GM12874 (cell line): Measurements from ENCODE around the gene C6orf163.

ENCODE experiments used
- TF ChIP-seq, protein P1 (sequence below): IDR thresholded peaks from 2 replicates; pipeline ENCODE4 v1.5.1; 2011; ENCODE audit warnings: low read depth, mild to moderate bottlenecking, control low read depth, low read length, moderate library complexity; ENCODE audit not compliant: insufficient read depth

Gene C6orf163

DNA sequence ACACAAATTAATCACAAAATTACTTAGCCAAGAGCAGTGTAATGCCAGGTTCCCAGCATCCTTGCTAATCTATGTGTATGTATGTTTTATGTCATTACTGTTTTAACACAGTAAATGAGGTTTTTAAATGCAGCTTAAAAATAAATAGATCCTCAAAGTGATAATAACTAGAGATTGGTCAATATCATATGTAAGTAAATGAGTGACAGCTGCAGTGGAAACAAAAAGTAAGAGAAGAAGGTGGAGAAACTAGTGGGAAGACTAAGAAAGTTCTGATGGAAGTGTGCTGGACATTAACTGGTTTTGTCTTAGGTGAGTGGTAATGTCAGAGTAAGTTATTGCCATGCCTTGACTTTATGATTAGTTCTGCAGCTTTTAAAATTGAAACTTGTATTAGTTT lies 13.7 kb upstream of the C6orf163 start:
- TF ChIP-seq, protein P1, sequence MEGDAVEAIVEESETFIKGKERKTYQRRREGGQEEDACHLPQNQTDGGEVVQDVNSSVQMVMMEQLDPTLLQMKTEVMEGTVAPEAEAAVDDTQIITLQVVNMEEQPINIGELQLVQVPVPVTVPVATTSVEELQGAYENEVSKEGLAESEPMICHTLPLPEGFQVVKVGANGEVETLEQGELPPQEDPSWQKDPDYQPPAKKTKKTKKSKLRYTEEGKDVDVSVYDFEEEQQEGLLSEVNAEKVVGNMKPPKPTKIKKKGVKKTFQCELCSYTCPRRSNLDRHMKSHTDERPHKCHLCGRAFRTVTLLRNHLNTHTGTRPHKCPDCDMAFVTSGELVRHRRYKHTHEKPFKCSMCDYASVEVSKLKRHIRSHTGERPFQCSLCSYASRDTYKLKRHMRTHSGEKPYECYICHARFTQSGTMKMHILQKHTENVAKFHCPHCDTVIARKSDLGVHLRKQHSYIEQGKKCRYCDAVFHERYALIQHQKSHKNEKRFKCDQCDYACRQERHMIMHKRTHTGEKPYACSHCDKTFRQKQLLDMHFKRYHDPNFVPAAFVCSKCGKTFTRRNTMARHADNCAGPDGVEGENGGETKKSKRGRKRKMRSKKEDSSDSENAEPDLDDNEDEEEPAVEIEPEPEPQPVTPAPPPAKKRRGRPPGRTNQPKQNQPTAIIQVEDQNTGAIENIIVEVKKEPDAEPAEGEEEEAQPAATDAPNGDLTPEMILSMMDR: no peak

DNA sequence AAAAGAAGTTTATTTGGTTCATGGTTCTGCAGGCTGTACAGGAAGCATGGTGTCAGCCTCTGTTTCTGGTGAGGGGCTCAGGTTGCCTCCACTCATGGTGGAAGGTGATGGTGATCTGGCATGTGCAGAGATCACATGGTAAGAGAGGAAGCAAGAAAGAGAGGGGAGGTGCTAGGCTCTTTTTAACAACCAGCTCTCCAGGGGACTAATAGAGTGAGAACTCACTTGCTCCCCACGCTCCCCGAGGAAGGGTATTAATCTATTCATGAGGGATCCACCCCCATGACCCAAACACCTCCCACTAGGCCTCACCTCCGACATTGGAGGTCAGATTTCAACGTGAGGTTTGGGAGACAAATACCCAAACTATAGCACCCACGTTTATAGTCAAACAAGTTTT lies 11.6 kb upstream of the C6orf163 start:
- TF ChIP-seq, protein P1: no peak

DNA sequence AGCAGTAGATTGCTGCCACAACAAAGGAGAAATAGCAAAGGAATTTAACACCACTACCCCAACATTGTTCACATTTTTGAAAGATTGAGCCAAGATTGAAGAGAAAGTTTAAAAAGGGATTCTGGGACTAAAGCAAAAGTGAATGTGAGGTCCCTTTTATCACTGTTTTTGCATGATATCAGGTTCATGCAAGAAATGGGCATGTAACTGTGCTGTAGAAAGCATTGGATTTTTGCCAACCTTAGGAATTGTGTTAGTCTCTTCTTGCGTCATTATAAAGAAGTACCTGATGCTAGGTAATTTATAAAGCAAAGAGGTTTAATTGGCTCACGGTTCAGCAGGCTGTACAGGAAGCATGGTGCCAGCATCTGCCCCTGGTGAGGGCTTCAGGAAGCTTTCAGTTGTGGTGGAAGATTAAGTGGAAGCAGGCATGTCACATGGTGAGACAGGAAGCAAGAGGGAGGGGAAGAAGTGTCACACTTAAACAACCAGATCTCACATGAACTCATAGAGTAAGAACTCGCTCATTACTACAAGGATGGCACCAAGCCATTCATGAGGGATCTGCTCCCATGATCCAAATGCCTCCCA lies 10.9 kb upstream of the C6orf163 start:
- TF ChIP-seq, protein P1: no peak

DNA sequence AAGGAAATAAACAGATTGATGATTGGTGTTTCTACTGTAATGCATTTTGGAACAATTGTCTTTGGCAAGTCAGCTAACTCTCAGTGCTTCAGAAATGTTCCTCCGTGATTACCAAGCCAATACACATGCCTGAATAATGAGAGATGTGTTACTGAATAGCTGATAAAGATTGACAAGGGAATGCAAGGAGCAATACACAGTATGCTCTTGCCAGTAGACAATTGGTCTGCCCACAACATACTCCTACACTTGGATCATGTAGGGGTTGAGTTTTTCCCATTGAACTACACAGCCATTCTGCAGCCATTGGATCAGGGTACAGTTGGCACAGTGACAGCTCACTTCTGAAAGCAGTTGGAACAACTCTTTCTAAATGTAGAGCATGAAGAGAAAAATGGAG lies 9.9 kb upstream of the C6orf163 start:
- TF ChIP-seq, protein P1: no peak

DNA sequence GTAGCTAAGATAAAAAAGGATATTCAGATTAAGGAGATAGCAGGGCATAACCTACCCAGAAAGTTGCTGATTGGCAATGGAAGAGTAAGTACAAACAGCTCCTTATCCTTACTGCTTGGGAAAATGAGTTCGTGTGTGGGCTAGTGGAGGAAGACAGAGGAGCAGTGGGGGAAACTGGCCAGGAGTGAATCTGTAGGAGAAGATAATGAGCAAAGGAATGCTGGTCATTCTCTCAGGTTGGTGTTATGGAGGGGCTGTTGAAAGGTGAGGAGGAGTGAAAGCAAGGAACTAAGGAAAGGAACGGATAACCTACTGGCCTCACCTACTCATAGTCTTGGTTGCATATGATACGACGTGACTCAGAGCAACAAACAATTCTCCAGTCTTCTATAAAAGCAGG lies 8.2 kb upstream of the C6orf163 start:
- TF ChIP-seq, protein P1: no peak

DNA sequence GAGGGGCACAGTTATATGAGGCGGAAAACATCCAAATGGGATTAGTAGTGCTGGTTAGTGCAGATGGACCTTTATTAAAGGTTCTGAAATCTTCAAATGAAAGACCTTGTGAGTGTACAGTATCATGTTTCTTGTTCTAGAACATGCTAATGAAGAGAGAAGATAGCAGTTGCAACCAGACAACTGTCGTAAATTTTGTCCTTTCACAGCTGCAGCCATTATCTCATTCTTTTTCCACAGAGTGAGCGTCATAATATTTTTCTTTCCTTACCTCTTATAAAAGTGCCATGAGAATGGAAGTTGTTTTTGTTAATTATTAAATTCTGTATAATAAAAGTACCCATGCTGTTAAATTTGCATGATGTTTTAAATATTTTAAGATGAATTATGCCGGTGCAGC lies 4.4 kb upstream of the C6orf163 start:
- TF ChIP-seq, protein P1: no peak

DNA sequence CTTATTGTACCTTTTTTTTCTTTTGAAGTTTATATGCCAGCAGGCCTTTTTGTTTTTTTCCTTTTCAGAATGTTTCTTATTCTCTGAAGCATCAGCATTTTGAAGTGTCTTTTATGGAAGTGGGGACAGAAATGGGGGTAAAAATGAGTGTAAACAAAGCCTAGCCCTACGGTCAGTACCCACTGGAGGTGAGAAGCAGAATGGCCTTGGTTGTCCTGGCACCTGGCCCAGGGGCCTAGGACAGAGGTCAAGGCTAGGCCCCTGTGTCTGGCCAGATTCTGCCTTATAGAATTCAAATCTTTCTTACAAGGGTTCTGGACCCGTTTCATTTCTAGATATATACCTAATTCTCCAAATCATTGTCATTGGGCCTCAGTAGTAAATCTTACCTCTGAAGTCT lies 3.5 kb upstream of the C6orf163 start:
- TF ChIP-seq, protein P1: no peak
